WTC11 (cell line): ENCODE measurements around the gene SPATA9.

Source experiments
- CREB1 ChIP-seq: sonication (generic); formaldehyde crosslinking; IDR thresholded peaks from 2 replicates; pipeline ENCODE4 v1.8.0; 2023; ENCODE audit warnings: mild to moderate bottlenecking, missing genetic modification reagents
- JUN ChIP-seq: sonication (generic); formaldehyde crosslinking; IDR thresholded peaks from 2 replicates; pipeline ENCODE4 v1.8.0; 2023; ENCODE audit warnings: mild to moderate bottlenecking, missing genetic modification reagents
- MYBL2 ChIP-seq: sonication (generic); formaldehyde crosslinking; IDR thresholded peaks from 2 replicates; pipeline ENCODE4 v1.8.1; 2023; ENCODE audit warnings: mild to moderate bottlenecking, moderate library complexity, missing genetic modification reagents
- NFE2L1 ChIP-seq: sonication (generic); formaldehyde crosslinking; IDR thresholded peaks from 2 replicates; pipeline ENCODE4 v1.8.1; 2023; ENCODE audit warnings: missing genetic modification reagents
- NR2C2 ChIP-seq: sonication (generic); formaldehyde crosslinking; IDR thresholded peaks from 2 replicates; pipeline ENCODE4 v1.8.0; 2022; ENCODE audit warnings: mild to moderate bottlenecking, missing genetic modification reagents
- OVOL2 ChIP-seq: fragments of 250-450 bp; sonication (Bioruptor Pico); IDR thresholded peaks from 2 replicates; pipeline ENCODE4 v1.9.0; 2021; ENCODE audit warnings: mild to moderate bottlenecking, borderline replicate concordance
- ZNF232 ChIP-seq: sonication (generic); formaldehyde crosslinking; IDR thresholded peaks from 2 replicates; pipeline ENCODE4 v1.8.0; 2022; ENCODE audit warnings: mild to moderate bottlenecking, missing genetic modification reagents
- ZNF263 ChIP-seq: sonication (generic); formaldehyde crosslinking; IDR thresholded peaks from 2 replicates; pipeline ENCODE4 v1.8.1; 2022; ENCODE audit warnings: low read depth, mild to moderate bottlenecking, moderate library complexity, missing genetic modification reagents
- TF ChIP-seq, protein P1 (sequence below): fragments of 200-600 bp; IDR thresholded peaks from 2 replicates; pipeline ENCODE4 v1.8.0; 2022; ENCODE audit warnings: antibody characterized with exemption

DNA sequence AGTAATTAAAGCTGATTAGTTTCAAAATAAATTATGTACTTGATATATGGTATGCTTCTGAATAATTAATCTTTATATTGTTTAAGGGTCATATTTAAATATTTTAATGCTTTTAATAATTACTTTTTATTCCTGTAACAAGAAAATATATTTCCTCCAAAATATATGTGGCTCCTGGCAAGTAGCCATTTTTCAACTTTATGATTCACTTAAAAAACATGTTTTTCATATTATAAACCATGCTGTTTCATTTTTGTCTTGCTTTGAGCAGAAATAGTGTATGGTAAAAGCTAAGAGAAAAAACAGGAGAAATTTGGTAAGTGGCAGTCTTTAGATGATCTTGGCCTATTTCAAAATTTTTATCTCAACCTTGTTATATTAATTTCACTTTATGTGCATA, 14.6 kb downstream of the SPATA9 start:
- TF ChIP-seq, protein P1, sequence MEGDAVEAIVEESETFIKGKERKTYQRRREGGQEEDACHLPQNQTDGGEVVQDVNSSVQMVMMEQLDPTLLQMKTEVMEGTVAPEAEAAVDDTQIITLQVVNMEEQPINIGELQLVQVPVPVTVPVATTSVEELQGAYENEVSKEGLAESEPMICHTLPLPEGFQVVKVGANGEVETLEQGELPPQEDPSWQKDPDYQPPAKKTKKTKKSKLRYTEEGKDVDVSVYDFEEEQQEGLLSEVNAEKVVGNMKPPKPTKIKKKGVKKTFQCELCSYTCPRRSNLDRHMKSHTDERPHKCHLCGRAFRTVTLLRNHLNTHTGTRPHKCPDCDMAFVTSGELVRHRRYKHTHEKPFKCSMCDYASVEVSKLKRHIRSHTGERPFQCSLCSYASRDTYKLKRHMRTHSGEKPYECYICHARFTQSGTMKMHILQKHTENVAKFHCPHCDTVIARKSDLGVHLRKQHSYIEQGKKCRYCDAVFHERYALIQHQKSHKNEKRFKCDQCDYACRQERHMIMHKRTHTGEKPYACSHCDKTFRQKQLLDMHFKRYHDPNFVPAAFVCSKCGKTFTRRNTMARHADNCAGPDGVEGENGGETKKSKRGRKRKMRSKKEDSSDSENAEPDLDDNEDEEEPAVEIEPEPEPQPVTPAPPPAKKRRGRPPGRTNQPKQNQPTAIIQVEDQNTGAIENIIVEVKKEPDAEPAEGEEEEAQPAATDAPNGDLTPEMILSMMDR: no peak
- no peak for TF ChIP-seq CREB1 (CRISPR knock-in tag)
- TF ChIP-seq NFE2L1 (CRISPR knock-in tag): no peak
- TF ChIP-seq MYBL2 (CRISPR knock-in tag): no peak
- no peak for TF ChIP-seq NR2C2
- no peak for TF ChIP-seq OVOL2 (CRISPR knock-in tag)
- no peak for TF ChIP-seq ZNF232 (CRISPR knock-in tag)
- no peak for TF ChIP-seq ZNF263 (CRISPR knock-in tag)
- no peak for TF ChIP-seq JUN (CRISPR knock-in tag)
